Stimulated activated CD8-positive, alpha-beta memory T cell treated with anti-CD3 and anti-CD28 coated beads, Interleukin-15, amount 100 ng/mL, for 1 hour (primary cell): Measurements from ENCODE around the gene FNDC3B.

ENCODE experiments used
- DNase-seq: peaks from one replicate; pipeline ENCODE4 v3.0.0-alpha.2; 2020; ENCODE audit warnings: low read depth

FNDC3B gene

GRCh38 chr3:172334671-172335207 lies 295.4 kb downstream of the FNDC3B start:
- DNase-seq: no peak

DNA sequence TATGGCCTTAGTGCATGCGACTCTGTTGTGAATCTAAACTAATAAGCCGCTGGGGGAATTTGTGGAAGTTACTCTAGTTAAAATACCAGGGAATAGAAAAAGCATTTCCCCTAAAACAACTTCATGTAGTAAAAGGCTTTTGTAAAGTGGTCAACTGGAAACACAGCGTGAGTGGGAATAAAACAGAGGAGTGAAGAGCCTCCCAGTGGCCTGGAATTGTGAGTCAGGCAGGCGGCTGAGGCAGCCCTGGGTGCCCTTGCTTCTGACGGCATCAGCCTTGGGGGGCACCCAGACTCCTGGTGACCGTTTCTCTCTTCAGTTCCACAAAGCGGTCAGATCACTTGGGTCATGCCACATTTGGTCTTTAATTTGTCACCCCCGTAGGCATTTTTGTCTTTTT lies 300.5 kb downstream of the FNDC3B start:
- no peak for DNase-seq

GRCh38 chr3:172340583-172340982 lies 301.2 kb downstream of the FNDC3B start:
- DNase-seq: no peak

GRCh38 chr3:172341482-172342059 lies 302.2 kb downstream of the FNDC3B start:
- DNase-seq: no peak

GRCh38 chr3:172342097-172342659 lies 302.8 kb downstream of the FNDC3B start:
- DNase-seq: no peak

- no peak for DNase-seq
Measured at GRCh38 chr3:172343117-172343516, 303.7 kb downstream of the FNDC3B start.

GRCh38 chr3:172343979-172344378 lies 304.6 kb downstream of the FNDC3B start:
- DNase-seq: no peak

DNA sequence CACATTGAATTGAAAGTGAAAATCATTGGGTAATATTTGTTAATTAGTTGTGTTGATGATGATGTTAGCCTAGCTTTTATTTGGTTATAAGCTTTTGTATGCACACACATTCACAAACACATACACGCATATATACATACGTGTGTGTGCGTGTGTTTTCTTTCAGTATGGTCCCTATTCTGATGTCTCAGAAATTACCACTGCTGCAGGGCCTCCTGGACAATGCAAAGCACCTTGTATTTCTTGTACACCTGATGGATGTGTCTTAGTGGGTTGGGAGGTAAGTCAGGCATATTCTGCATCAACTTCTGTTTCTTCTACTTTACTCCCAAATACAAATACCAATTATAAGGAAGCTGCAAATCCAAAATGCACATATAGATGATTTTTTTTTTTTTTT lies 306.8 kb downstream of the FNDC3B start:
- DNase-seq: no peak

DNA sequence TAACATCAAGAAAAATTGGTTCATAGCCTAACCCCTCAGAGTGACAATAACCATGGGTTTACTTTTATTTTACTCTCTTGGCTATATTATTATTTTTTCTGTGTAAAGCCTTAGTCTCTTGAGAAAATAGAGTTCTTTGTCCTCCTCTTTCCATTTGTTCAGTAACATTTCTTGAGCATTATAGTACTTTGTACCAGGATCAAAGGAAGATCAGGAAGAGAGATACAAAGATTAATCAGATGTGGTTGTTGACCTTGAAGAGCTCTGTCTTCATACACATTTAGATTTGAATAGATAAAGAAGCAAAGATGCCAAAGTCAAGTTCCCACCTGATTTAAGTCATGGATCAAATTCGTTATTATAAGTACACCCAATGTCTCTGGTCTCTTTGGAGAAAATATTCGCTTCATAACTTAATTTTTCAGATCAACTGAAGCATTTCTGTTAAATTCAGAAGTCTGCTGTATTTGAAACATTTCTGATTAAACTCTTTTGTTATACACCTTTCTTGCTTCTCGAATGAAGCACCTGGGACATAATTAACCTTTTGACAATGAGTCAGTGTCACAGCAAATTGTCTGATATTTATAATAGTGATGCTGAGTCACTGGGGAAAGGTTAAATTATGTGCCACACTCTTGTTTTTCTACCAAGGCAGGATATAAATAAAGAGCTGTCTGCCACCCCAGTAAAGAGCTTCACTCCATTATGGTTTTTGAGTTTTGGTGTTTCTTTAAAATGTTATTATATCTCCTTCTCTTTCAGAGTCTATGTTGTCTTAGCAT lies 308.7 kb downstream of the FNDC3B start:
- no peak for DNase-seq

- DNase-seq: no peak
Measured at GRCh38 chr3:172351895-172352466, 312.6 kb downstream of the FNDC3B start.

- no peak for DNase-seq
Measured at GRCh38 chr3:172352786-172353185, 313.4 kb downstream of the FNDC3B start.

DNA sequence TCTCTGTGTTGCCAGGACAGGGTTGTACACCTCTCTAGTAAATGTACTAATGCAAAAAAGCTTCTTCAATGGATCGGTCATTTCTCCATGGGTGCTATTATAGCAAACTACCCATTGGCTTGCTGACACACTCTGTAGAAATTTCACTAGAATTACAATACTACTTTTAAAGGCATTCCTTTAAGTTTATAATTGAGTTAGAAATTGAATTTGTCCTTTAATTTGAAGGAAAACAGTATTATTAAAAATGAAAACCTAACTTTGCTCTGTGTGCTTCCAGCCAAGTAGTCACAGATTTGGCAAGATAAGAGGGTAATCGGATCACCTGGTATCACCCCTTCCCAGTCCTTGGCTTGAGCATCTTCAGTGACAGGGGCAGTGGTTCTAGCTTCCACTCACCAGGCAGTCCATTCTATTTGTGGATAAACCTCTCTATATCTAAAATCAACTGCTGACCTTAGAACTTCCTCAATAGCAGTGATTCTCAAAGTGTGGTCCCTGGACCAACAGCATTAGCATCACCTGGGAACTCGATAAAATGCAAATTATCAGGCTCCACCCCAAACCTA lies 315.6 kb downstream of the FNDC3B start:
- no peak for DNase-seq

DNA sequence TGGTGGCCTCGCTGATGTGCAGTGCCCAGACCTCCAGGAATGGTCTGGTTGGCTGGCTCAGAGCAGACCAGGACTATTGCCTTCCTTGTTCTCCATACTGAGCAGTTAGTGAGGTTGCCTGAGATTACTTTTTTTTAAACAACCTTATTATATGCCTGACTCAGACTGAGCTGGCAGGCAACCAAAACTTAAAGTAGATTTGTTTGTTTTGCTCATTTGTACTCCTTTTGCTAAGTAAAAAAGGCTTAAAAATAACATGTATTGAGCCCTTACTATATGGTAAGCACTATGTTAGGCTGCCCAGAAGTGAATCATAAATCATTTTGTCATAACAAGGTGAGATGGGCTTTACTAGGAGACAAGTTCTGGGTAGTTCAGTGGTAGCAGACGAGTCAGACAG lies 316.5 kb downstream of the FNDC3B start:
- DNase-seq: no peak

DNA sequence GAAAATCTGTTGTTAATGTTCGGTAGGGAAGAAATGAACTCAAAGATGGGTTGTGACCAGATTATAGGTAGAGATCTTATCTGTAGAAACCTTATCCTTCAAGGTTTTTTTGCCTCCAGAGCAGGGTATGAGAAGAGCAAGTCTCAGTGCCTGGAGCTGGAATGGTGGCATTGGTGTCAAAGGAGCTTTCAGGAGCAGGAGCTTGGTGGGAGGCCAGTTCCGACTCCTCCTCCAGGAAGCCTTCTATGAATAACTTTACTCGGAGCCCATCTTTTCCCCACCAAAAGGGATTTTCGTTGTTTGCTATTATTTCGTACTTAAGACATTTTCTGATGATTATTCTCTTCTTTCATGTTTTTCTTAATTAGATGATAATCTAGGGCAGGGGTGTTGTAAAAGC lies 317.0 kb downstream of the FNDC3B start:
- DNase-seq: no peak

DNA sequence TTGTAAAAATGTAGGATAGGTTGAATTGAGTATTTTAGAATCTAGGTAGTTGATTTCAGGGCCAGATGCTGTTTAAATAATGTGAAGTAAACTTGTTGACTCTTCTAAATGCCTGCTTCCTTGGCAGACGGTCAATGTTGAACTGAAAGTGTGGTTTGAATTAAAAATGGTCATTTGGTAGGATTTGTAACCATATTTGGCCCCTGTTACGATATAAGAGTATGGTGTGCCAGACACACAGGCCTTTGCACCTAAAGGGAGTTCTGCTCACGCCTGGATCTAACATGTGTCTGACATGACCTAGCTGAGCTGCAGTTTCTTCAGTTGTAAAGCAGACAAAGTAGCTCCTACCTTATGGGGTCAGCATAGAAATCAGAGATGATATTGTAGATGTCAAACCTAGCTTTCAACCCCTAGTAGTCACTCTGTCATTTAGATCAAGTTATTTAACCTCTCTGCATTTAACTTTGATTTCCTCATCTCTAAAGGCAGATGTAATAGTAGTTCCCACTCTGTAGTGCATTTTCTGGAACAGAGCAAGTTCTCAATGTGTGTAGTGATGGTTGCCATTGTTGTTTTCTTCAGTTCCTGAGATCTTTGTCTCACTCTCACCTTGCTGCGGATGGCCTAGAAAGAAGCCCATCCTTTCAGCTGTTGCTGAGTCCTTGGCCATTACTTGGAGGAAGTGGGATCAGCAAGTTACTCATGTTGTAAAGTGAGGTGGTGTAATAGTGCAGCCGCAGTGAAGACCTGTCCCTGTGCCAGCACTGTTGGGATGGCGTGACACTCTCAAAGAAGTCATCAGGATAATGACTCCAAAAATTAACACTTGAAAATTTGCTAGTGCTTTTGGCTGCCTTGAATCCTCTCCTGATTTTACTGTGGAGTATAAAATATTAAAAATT lies 318.7 kb downstream of the FNDC3B start:
- DNase-seq: no peak

DNA sequence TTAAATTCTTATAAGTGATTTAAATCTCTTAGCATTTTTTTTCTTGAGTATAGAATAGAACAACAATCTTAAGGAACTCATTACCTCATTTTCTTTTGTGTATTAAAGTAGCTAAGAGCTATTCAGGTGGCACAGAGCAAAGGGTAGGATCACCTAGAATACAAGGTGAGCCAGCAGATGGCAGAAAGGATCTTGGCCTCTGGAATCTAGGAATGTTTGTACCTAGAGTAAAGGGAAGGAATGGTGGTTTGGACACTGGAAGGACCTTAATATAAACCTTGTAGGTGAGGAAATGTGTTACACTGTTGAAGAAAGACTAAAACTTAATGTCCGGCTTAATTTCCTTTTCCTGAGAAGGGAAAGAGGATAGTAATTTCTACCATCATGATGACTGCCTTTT lies 319.9 kb downstream of the FNDC3B start:
- no peak for DNase-seq

DNA sequence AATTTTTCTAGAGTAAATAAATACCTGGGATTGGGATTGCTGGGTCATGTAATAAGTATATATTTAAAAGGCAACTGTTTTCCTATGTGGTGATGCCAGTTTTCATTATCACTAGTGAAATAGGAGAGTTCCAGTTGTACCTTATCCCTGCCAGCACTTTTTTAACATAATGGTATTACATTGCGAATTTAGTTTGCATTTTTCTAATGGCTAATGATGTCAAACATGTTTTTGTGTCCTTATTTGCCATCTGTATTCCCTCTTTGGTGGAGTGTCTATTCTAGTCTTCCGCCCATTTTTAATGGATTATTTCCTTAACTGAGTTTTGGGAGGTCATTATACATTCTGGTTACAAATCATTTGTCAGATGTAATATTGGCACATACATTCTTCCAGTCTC lies 320.6 kb downstream of the FNDC3B start:
- no peak for DNase-seq

DNA sequence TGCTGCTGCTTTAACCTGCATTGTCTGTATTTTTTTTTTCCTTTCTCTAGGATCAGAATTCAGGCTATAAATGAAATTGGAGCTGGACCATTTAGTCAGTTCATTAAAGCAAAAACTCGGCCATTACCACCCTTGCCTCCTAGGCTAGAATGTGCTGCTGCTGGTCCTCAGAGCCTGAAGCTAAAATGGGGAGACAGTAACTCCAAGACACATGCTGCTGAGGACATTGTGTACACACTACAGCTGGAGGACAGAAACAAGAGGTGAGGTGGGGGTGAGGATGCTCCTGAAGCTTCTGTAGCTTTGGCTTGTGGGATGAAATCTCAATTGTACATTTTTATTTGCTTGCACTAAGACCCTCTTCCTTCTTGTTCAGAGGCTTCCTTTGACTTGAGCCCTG lies 323.2 kb downstream of the FNDC3B start:
- no peak for DNase-seq

GRCh38 chr3:172364374-172365027 lies 325.1 kb downstream of the FNDC3B start:
- no peak for DNase-seq

- no peak for DNase-seq
Measured at GRCh38 chr3:172365028-172365567, 325.7 kb downstream of the FNDC3B start.
